Activated B cell treated with CpG ODN at 0.5 μM for 24 hours (primary cell): ENCODE results near the gene WNT5B. TPM values are rescaled to one million over a fixed set of nuclear protein-coding genes. Genes with fewer than 3 reads are reported as not detected.

Experiments used
- ATAC-seq: fragments of 200-7000 bp; cut with Tn5 transposase; one replicate; pipeline ENCODE4 v1.10.0; 2021; ENCODE audit warnings: low read depth, mild to moderate bottlenecking, moderate library complexity
- CTCF ChIA-PET: fragments of 350-600 bp; sonication (Branson Sonifier 250); formaldehyde crosslinking; loops from one replicate; lab custom pipeline; 2021; ENCODE audit warnings: antibody characterized with exemption; lab: Charles Lee
- POLR2A ChIA-PET: fragments of 350-600 bp; sonication (Branson Sonifier 250); formaldehyde crosslinking; loops from one replicate; lab custom pipeline; 2021; ENCODE audit warnings: antibody characterized with exemption; lab: Charles Lee
- DNase-seq: peaks from one replicate; pipeline ENCODE4 v3.0.0; 2022
- H3K27ac Mint-ChIP-seq: one replicate; pipeline ENCODE4 v1.8.0; 2020; ENCODE audit warnings: mixed read lengths
- H3K27me3 Mint-ChIP-seq: one replicate; pipeline ENCODE4 v1.8.0; 2021; ENCODE audit warnings: mixed read lengths
- H3K36me3 Mint-ChIP-seq: one replicate; pipeline ENCODE4 v1.8.0; 2021; ENCODE audit warnings: low read depth, mixed read lengths
- H3K4me1 Mint-ChIP-seq: one replicate; pipeline ENCODE4 v1.8.0; 2021; ENCODE audit warnings: mixed read lengths
- H3K4me3 Mint-ChIP-seq: one replicate; pipeline ENCODE4 v1.8.0; 2020; ENCODE audit warnings: mild to moderate bottlenecking, mixed read lengths
- H3K9me3 Mint-ChIP-seq: one replicate; pipeline ENCODE4 v1.8.0; 2020; ENCODE audit warnings: mixed read lengths
- intact Hi-C: fragments of 100-400 bp; cut with micrococcal nuclease; formaldehyde crosslinking; loops from one replicate; pipeline ENCODE4 v1.15.1; 2024
- total RNA-seq: library from RNA; stranded (reverse); gene quantifications from 2 replicates; pipeline ENCODE4 v1.2.3, GENCODE V29; 2022
- TF ChIP-seq, protein P1 (sequence below): fragments of 200-600 bp; IDR thresholded peaks from one replicate; pipeline ENCODE4 v1.8.0; 2022; ENCODE audit warnings: antibody characterized with exemption, mild to moderate bottlenecking

WNT5B gene
- total RNA-seq, 1 donor from 2014 or later: 1.0 TPM

GRCh38 chr12:1592444-1593173 lies 36.4 kb upstream of the WNT5B start:
- H3K4me1 Mint-ChIP-seq: peaks cover 67% of the 10 kb centered on the region
- no peaks in the 10 kb centered on the region for H3K9me3 Mint-ChIP-seq
- ChIA-PET POLR2A (interaction anchor here (0.5 to 2.2 kb wide), 9 partner anchors 9 to 785 kb away, joined by 3 to 21 read pairs (median 6); partner anchors contain the start of gene RAD52), CTCF (interaction anchor here (0.5 to 3.9 kb wide), 10 partner anchors 9 to 776 kb away, joined by 3 to 22 read pairs (median 3); no protein-coding TSS in a partner anchor)
- peak overlapping the region; percentile 92 for H3K4me3 Mint-ChIP-seq
- TF ChIP-seq, protein P1, sequence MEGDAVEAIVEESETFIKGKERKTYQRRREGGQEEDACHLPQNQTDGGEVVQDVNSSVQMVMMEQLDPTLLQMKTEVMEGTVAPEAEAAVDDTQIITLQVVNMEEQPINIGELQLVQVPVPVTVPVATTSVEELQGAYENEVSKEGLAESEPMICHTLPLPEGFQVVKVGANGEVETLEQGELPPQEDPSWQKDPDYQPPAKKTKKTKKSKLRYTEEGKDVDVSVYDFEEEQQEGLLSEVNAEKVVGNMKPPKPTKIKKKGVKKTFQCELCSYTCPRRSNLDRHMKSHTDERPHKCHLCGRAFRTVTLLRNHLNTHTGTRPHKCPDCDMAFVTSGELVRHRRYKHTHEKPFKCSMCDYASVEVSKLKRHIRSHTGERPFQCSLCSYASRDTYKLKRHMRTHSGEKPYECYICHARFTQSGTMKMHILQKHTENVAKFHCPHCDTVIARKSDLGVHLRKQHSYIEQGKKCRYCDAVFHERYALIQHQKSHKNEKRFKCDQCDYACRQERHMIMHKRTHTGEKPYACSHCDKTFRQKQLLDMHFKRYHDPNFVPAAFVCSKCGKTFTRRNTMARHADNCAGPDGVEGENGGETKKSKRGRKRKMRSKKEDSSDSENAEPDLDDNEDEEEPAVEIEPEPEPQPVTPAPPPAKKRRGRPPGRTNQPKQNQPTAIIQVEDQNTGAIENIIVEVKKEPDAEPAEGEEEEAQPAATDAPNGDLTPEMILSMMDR: no peak
- peaks cover 26% of the 10 kb centered on the region for H3K36me3 Mint-ChIP-seq
- intact Hi-C loops: loop anchor here (1.0 to 5.0 kb wide), 4 partner anchors 9 to 840 kb away; partner anchors contain the start of gene WNK1
- H3K27me3 Mint-ChIP-seq: no peaks in the 10 kb centered on the region
- ATAC-seq (peak; percentile 28), DNase-seq (peak; percentile 49)
- peak overlapping the region; percentile 92 for H3K27ac Mint-ChIP-seq

- ChIA-PET POLR2A (interaction anchor here (0.5 to 2.2 kb wide), 11 partner anchors 8 to 644 kb away, joined by 3 to 21 read pairs (median 4); partner anchors contain the start of gene RAD52), CTCF (interaction anchor here (0.8 to 3.9 kb wide), 8 partner anchors 10 to 480 kb away, joined by 3 to 22 read pairs (median 6); no protein-coding TSS in a partner anchor)
- Mint-ChIP-seq H3K27me3 (no peaks in the 10 kb centered on the region), H3K27ac (peak overlapping the region; percentile 92), H3K4me1 (peaks cover 59% of the 10 kb centered on the region), H3K36me3 (peaks cover 25% of the 10 kb centered on the region), H3K4me3 (peak overlapping the region; percentile 92), H3K9me3 (no peaks in the 10 kb centered on the region)
- intact Hi-C loops: loop anchor here (1.0 to 5.0 kb wide), 5 partner anchors 97 to 841 kb away; partner anchors contain the start of genes ERC1, RAD52 and WNK1
- TF ChIP-seq, protein P1: no peak
- ATAC-seq: peak; percentile 9
- DNase-seq: no peak
Observed at GRCh38 chr12:1593174-1594005, 35.6 kb upstream of the WNT5B start.

DNA sequence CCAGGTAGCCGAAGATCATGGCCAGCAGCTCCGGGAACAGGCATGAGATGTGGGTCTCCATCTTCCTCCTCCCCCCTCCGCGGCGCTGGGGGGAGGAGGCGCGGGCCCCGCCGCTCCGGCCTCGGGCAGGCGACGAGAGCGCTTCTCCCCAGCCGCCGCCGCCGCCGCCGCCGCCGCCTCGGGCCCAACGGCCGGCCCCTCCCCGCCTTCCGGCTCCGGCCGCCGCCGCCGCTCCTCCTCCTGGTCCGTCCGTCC lies 35.1 kb upstream of the WNT5B start:
- DNase-seq (peak; percentile 72), ATAC-seq (no peak)
- Mint-ChIP-seq H3K9me3 (peaks cover 2% of the 10 kb centered on the region), H3K4me1 (peaks cover 53% of the 10 kb centered on the region), H3K27ac (no peak overlapping the region), H3K36me3 (peaks cover 23% of the 10 kb centered on the region), H3K27me3 (no peaks in the 10 kb centered on the region), H3K4me3 (peak overlapping the region; percentile 92)
- CTCF ChIA-PET: interaction anchor here (1.8 to 3.9 kb wide), 4 partner anchors 10 to 476 kb away, joined by 8 to 22 read pairs (median 14); no protein-coding TSS in a partner anchor
- TF ChIP-seq, protein P1: no peak
- POLR2A ChIA-PET: interaction anchor here (0.6 to 2.2 kb wide), 9 partner anchors 8 to 645 kb away, joined by 3 to 21 read pairs (median 6); partner anchors contain the start of gene RAD52
- intact Hi-C loops: loop anchor here (1.0 to 5.0 kb wide), 4 partner anchors 96 to 645 kb away; partner anchors contain the start of genes ERC1 and RAD52

GRCh38 chr12:1594261-1595025 lies 34.6 kb upstream of the WNT5B start, which contains the start of gene FBXL14:
Gene FBXL14 (minus strand): TSS chr12:1594581. CDS start chr12:1594066, 515 bp downstream.
- ChIA-PET CTCF (interaction anchor here (1.8 to 3.9 kb wide), 4 partner anchors 9 to 476 kb away, joined by 8 to 22 read pairs (median 14); no protein-coding TSS in a partner anchor), POLR2A (interaction anchor here (0.6 to 2.1 kb wide), 9 partner anchors 8 to 645 kb away, joined by 3 to 15 read pairs (median 3); partner anchors contain the start of gene RAD52)
- intact Hi-C loops: loop anchor here (1.0 to 5.0 kb wide), 4 partner anchors 96 to 645 kb away; partner anchors contain the start of genes ERC1 and RAD52
- TF ChIP-seq, protein P1: no peak
- Mint-ChIP-seq H3K27me3 (no peaks in the 10 kb centered on the region), H3K4me1 (peaks cover 52% of the 10 kb centered on the region), H3K9me3 (peaks cover 2% of the 10 kb centered on the region), H3K36me3 (peaks cover 22% of the 10 kb centered on the region), H3K4me3 (peak within 1 kb of the TSS; percentile 92), H3K27ac (peak within 1 kb of the TSS; percentile 92)
- ATAC-seq (peak; percentile 65), DNase-seq (peak; percentile 91)
